ENCODE data around the gene SYPL1.

Gene SYPL1

DNA sequence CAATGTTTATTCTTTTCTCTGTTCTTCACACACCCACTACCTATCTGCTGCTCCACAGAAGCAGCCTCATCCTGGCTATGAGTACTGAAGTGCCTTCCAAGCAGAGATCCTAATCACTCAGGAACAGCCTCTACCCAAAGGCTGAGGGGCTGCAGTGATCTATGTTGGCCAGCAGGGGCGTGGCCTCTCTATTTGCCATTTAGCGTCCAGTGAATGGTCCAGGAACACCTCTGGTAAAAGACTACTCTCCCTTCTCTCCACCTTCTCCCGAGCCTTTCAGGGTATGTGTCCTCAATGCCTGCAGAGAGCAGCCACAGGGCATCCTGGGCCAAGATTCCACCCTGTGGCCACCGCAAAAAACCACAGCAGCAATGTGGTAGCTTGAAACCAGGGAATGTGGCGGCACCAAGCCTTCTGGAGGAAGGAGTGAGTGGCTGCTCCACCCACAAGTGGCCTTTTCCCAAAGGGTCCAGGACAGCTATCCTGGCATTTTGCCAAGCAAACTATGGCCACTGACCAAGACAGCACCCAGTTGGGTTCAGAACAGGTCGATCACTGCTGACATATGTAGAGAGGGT lies 70.9 kb downstream of the SYPL1 start:
- Histone ChIP-seq H3K4me3 (ENCODE audit: low read depth in 1 of 2, low read length in 2 of 2) (no peak overlapping the region), H3K27me3 (ENCODE audit: insufficient read depth, low read length, poor library complexity) (peaks cover 56% of the 10 kb centered on the region), H3K27ac (ENCODE audit: low read length) (no peak overlapping the region), H2AFZ (ENCODE audit: low read depth, low read length) (no peak overlapping the region), H4K20me1 (ENCODE audit: insufficient read depth, low read length) (peaks cover 17% of the 10 kb centered on the region; the same call in 1 of the 2 replicates), H3K9me3 (ENCODE audit: insufficient read depth, low read length, severe bottlenecking) (no peaks in the 10 kb centered on the region), H3K4me1 (ENCODE audit: insufficient read depth, low read length) (peaks cover 3% of the 10 kb centered on the region), H3K9ac (ENCODE audit: low read depth, low read length) (no peak overlapping the region), H3K36me3 (ENCODE audit: insufficient read depth, low read length) (no peaks in the 10 kb centered on the region), H3K4me2 (ENCODE audit: insufficient read depth, low read length) (no peak overlapping the region), H3K79me2 (ENCODE audit: insufficient read depth, low read length) (no peaks in the 10 kb centered on the region)
- DNase-seq: peak; percentile 33
- ATAC-seq (ENCODE audit: insufficient read depth, low read depth): peak; percentile 44
- TF ChIP-seq CTCF (IDR thresholded peaks at IDR 0.05; ENCODE audit: borderline replicate concordance, extremely low read depth, low read length, poor library complexity, severe bottlenecking): peak; percentile 73
- peak; percentile 23 for TF ChIP-seq EZH2 (IDR thresholded peaks at IDR 0.05; ENCODE audit: borderline replicate concordance, low read depth, low read length, severe bottlenecking)
